ENCODE results near the gene CDCA8.
A peak's percentile ranks its signal among the peaks of the same experiment; 100 is the strongest.
"Not testable (repeated sequence)": the region's sequence is repeated elsewhere in the genome, so short reads cannot be mapped to it uniquely, and the experiment has no call there.

CDCA8 gene

DNA sequence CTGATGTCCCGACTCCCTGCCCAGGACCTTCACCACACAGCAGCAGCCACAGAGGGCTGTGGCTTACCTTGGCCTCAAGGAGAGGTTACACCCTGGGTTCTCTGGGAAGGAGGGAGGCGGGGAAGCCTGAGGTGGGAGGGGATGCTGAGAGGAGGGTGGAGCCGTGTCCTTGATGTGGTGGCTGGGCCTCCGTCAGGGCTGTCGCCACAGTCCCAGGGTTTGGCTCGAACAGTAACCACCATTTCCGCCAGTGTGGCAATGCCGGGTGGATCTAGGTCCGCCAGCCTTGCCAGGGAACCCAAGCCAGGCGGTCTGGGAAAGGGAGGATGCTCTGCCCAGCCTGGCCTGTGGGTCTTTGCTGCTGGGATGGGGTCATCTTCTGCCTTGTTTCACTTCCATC, 18.4 kb upstream of the CDCA8 start:
- no peak for DNase-seq

- no peak for DNase-seq
Observed at GRCh38 chr1:37676281-37677142, 15.8 kb upstream of the CDCA8 start.

- no peak for DNase-seq
Observed at GRCh38 chr1:37677143-37677439, 15.2 kb upstream of the CDCA8 start.

- DNase-seq, result no peak
Observed at GRCh38 chr1:37677808-37678207, 14.5 kb upstream of the CDCA8 start.

DNA sequence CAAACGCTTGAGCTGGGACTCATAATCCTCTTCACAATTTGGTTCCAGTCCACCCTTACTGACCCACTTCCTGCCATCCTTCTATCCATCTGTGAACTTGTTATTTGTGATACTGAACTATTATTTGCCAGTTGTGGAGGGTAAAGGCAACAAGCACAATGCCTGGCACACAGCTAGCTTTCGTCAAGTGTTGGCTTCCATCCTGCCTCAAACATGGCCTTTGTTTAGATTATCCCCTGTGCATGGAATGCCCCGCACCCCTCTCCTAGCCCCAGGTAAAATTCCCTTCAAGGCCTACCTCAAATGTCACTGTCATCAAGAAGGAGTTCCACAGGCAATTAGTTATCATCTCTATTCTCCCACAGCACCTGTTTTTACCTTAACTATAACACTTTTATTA, 11.4 kb upstream of the CDCA8 start:
- no peak for DNase-seq

DNA sequence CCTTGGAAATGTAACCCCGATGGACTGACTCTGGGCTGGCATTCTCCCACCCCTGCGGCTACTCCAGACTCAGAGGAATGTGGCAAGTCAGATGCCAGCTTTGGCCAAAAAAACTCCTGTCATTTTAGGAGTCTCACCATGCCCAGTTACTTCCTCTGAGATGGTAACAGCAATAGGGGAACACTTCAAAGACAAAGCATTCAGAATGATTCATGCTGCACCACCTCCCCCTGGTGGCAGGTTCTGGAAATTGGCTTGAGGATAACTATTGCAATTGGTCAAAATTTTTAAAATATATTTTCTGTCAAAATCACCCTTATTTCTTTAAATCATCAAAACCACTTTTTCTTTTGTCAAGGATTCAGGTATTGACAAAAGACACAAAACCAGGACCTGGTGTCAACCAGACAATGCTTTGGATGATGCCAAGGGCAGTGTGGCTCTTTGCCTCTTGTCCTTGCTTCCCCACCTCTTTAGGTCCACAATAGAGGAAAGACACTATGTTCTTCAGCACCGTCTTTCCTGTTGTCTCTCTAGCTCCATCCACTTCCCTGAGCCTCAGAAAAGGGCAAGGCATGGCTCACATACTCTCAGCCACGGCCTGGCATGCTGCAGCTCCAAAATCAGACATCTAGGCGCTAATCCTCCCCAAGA, 9.9 kb upstream of the CDCA8 start:
- DNase-seq, result peak; percentile 58 to 97

GRCh38 chr1:37684182-37684581, 8.1 kb upstream of the CDCA8 start:
- not testable (repeated sequence) for DNase-seq

GRCh38 chr1:37685722-37686121, 6.6 kb upstream of the CDCA8 start:
- DNase-seq, result no peak

DNA sequence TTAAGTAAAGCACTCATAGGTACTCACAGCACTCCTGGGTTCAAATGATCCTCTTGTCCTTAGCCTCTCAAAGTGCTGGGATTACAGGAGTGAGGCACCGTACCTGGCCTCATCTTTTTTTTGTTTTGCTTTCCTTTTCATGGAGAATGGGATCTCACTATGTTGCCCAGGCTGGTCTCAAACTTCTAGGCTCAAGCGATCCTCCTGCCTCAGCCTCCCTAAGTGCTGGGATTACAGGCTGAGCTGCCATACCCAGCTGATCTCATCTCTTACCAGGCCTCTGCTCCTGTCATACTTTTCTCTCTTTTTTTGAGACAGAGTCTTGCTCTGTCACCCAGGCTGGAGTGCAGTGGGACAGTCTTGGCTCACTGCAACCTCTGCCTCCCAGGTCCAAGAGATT, 4.6 kb upstream of the CDCA8 start:
- not testable (repeated sequence) for DNase-seq

- no peak for DNase-seq
Observed at GRCh38 chr1:37688926-37689325, 3.4 kb upstream of the CDCA8 start.

GRCh38 chr1:37691497-37692077, 729 bp upstream of the CDCA8 start:
- DNase-seq, result peak; percentile 10 to 18

DNA sequence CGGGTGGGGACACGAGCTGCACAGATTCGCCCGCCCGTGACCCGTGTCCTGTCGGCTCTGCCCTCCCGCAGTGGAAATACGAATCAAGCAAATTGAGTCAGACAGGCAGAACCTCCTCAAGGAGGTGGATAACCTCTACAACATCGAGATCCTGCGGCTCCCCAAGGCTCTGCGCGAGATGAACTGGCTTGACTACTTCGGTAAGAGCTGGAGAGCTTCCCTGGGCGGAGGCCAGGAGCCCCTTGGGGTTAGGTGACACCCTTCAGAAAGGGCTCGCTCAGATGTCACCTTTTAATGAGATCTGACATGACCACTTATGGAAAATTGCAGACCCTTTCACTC, 489 bp downstream of the CDCA8 start:
- no peak for DNase-seq

- DNase-seq, result no peak
Observed at GRCh38 chr1:37697090-37697489, 4.8 kb downstream of the CDCA8 start.

GRCh38 chr1:37697737-37698136, 5.4 kb downstream of the CDCA8 start:
- no peak for DNase-seq

GRCh38 chr1:37699147-37699546, 6.8 kb downstream of the CDCA8 start:
- DNase-seq, result no peak

DNA sequence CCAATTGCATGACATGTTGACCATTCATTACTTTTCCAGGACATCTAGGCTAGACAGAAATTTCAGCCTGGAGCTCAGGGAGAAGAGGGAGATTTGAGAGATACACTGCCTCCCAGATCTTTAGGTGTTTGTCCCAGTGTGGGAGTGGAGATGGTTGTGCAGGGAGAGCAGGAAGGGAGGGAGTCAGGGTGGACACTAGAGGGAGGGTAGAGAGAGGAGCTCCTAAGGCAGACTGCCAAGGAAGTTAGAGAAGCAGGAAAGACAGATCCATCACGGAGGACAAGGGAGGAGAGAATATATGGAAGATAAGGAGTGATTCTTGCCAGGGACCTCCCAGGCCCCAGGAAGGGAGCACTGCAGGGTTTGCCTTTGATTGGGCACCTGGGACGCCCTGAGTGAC, 8.7 kb downstream of the CDCA8 start:
- DNase-seq, result no peak

- DNase-seq, result no peak
Observed at GRCh38 chr1:37703061-37703460, 10.7 kb downstream of the CDCA8 start.

DNA sequence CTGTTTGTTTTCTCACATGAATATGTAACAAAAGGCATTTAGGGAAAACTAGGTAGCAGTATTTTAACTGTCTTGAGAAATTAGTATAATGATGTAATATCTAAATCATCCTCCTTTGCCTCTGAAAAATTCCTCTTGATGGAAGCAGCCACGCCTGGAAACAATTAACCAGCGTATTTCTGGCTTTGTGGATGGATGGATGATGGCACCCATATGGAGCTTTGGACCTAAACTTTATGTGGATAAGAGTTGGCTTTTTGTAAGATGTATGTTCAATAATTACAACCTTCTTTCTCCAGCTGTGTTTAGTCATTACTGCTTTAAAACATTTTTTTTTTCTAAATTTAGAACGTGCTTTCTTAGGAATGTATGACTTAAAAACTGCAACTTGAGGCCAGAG, 12.7 kb downstream of the CDCA8 start:
- DNase-seq, result no peak

DNA sequence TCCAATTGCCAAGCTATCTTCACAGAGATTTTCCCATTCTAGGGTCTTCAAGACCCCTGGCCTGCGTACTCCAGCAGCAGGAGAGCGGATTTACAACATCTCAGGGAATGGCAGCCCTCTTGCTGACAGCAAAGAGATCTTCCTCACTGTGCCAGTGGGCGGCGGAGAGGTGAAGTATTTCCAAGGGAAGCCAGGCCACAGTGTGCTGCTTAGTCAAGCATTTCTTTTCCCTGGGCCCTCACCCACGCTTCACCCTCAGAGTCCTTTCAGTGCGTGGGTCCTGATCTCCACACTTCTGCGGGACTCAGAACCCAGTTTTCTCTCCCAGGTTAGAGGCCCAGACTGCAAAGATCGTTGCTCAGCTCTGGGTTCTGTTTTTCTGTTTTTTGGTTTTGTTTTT, 13.1 kb downstream of the CDCA8 start:
- DNase-seq, result no peak

- DNase-seq, result no peak
Observed at GRCh38 chr1:37708471-37708870, 16.2 kb downstream of the CDCA8 start.

DNA sequence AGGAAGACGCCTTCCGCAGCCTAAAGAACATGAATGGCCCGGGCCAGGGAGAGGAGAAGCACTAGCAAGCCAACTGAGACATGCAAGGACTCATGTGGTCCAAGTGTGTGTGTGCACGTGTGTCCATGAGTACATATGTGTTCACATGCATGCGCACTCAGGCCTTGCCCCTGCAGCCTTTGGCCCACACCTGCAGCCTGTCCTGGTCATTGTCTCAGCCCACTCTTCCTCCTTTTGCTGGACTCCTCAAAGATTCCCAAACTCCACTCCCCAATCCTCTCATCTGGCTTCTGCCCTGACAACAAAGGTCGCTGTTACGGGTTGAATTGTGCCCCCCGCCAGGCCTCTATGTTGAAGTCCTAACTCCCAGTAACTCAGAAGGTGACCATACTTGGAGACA, 21.9 kb downstream of the CDCA8 start:
- no peak for DNase-seq

- peak in 1 of 2 donors; percentile 10 for DNase-seq
Observed at GRCh38 chr1:37714689-37715088, 22.4 kb downstream of the CDCA8 start.

GRCh38 chr1:37716321-37716720, 24.0 kb downstream of the CDCA8 start:
- no peak for DNase-seq

DNA sequence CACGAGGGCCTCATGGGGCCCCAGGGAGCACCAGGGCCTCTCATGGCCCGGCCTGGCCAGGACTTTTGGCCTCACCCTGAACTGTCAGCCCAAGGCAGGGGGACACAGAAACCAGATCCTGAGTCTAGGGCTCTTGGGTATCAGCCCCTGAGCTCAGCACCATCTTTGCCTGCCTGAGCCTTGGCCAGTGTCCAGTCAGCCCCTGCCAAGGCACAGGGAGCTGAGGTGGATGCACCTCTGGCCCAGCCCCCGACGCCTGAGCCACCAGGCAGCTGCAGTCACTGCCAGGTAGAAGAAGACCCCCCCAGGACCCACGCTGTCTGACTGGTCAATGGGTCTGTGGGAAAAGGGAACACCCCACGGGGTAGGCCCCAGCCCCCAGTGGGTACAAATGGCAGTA, 25.3 kb downstream of the CDCA8 start:
- DNase-seq, result no peak
